K562 (cell line): ENCODE measurements around the gene ZFTA. TPM values are rescaled to one million over a fixed set of nuclear protein-coding genes. Genes with fewer than 3 reads are reported as not detected.
A peak's percentile ranks its signal among the peaks of the same experiment; 100 is the strongest.

Source experiments
- ATAC-seq: fragments of 200-7000 bp; cut with Tn5 transposase; 3 replicates; pipeline ENCODE4 v1.9.1; 2020; ENCODE audit warnings: moderate library complexity
- BruUV-seq: library from RNA; stranded (reverse); fragments of 400-500 nt; replicated peaks from 2 replicates; lab custom pipeline; 2021; lab: Mats Ljungman, UMichigan
- CTCF ChIA-PET: fragments of 300-600 bp; formaldehyde crosslinking; extraction: SDS; loops from one replicate; lab custom pipeline; 2021; ENCODE audit warnings: low intra/inter-chr PET ratio; lab: Yijun Ruan, JAX
- POLR2A ChIA-PET: fragments of 300-600, 350-650 bp; sonication (Branson Sonifier 250); formaldehyde crosslinking; extraction: SDS; loops from one replicate; lab custom pipeline; 2021; ENCODE audit warnings: antibody characterized with exemption, inconsistent platforms; lab: Yijun Ruan, JAX
- DNase-seq, 4 experiments: peaks; one replicate each; pipeline versions ENCODE4 v3.0.0 to v3.0.0-alpha.2; 2011 to 2018; ENCODE audit warnings: low spot score in 3 of 4, mixed read lengths in 3 of 4; ENCODE audit errors: extremely low read depth in 1 of 4
- FAIRE-seq: peaks from 2 replicates; lab custom pipeline; 2011; peaks lifted over from hg19 to GRCh38; lab: Jason Lieb, UNC
- H2AFZ ChIP-seq: 2 replicates; pipeline ENCODE4 v1.6.0; 2011; ENCODE audit warnings: low read depth, low read length, control low read depth, inconsistent platforms
- H3K27ac ChIP-seq: fragments of 200-600 bp; 3 replicates; pipeline ENCODE4 v1.8.0; 2011; ENCODE audit warnings: low read depth, mild to moderate bottlenecking, control low read depth, inconsistent platforms, low read length, moderate library complexity, mixed read lengths; ENCODE audit errors: extremely low read depth
- H3K27me3 ChIP-seq, 2 experiments: fragments of 300-600 bp in 1 of 2; 2 replicates in 1 of 2; 3 replicates in 1 of 2; pipeline versions ENCODE4 v1.6.0 to v1.8.0; 2011; ENCODE audit warnings: inconsistent platforms in 2 of 2, low read length in 2 of 2, mild to moderate bottlenecking in 1 of 2, mixed read lengths in 1 of 2, moderate library complexity in 1 of 2; ENCODE audit not compliant: control insufficient read depth in 2 of 2, insufficient read depth in 2 of 2
- H3K36me3 ChIP-seq: fragments of 300-600 bp; 3 replicates; pipeline ENCODE4 v1.8.0; 2011; ENCODE audit warnings: mild to moderate bottlenecking, low read length, inconsistent platforms; ENCODE audit not compliant: control insufficient read depth, insufficient read depth
- H3K4me1 ChIP-seq, 2 experiments: fragments of 200-600 bp in 1 of 2; replicated peaks in 1 of 2; 2 replicates in 1 of 2; 3 replicates in 1 of 2; pipeline versions ENCODE4 v1.5.1 to v1.8.0; 2011; ENCODE audit warnings: inconsistent platforms in 2 of 2, low read length in 2 of 2, mild to moderate bottlenecking in 1 of 2, mixed read lengths in 1 of 2, moderate library complexity in 1 of 2; ENCODE audit not compliant: control insufficient read depth in 2 of 2, insufficient read depth in 2 of 2
- H3K4me2 ChIP-seq: 2 replicates; pipeline ENCODE4 v1.6.1; 2011; ENCODE audit warnings: low read length, control low read depth, inconsistent platforms, mixed read lengths; ENCODE audit not compliant: insufficient read depth
- H3K4me3 ChIP-seq: fragments of 200-600 bp; sonication (generic), shearing (Covaris generic); 2 replicates; pipeline ENCODE4 v1.5.1; 2016; ENCODE audit warnings: control low read depth, inconsistent platforms
- H3K79me2 ChIP-seq: fragments of 200-600 bp; 3 replicates; pipeline ENCODE4 v1.8.0; 2011; ENCODE audit warnings: low read length, inconsistent platforms; ENCODE audit not compliant: control insufficient read depth, insufficient read depth
- H3K9ac ChIP-seq, 2 experiments: 2 replicates each; pipeline versions ENCODE4 v1.6.0 to v1.6.1; 2011; ENCODE audit warnings: low read depth in 2 of 2, low read length in 2 of 2, control low read depth in 1 of 2, inconsistent platforms in 1 of 2, mild to moderate bottlenecking in 1 of 2, mixed read lengths in 1 of 2; ENCODE audit not compliant: insufficient read depth in 1 of 2
- H3K9me1 ChIP-seq: one replicate; pipeline ENCODE4 v1.6.0; 2011; ENCODE audit warnings: inconsistent platforms, mild to moderate bottlenecking, low read length, moderate library complexity; ENCODE audit not compliant: control insufficient read depth, insufficient read depth
- H3K9me3 ChIP-seq: replicated peaks from 2 replicates; pipeline ENCODE4 v1.5.1; 2011; ENCODE audit warnings: low read depth, low read length, inconsistent platforms; ENCODE audit not compliant: control insufficient read depth, insufficient read depth
- H4K20me1 ChIP-seq: replicated peaks from 2 replicates; pipeline ENCODE4 v1.6.1; 2011; ENCODE audit warnings: low read length, inconsistent platforms, mixed read lengths; ENCODE audit not compliant: control insufficient read depth, insufficient read depth
- C11orf30 ChIP-seq: fragments of 450-650 bp; IDR thresholded peaks from 2 replicates; pipeline ENCODE4 v1.6.1; 2016; ENCODE audit warnings: low read depth, mild to moderate bottlenecking
- CREBBP ChIP-seq: IDR thresholded peaks from one replicate; pipeline ENCODE4 v1.6.1; 2012; ENCODE audit warnings: low read depth, mild to moderate bottlenecking, control low read depth, inconsistent platforms, low read length
- CXXC5 ChIP-seq: fragments of 250-450 bp; sonication (Bioruptor Pico); IDR thresholded peaks from 2 replicates; pipeline ENCODE4 v1.8.0; 2022; ENCODE audit warnings: inconsistent platforms, mild to moderate bottlenecking, moderate library complexity
- E2F4 ChIP-seq: sonication (generic); formaldehyde crosslinking; IDR thresholded peaks from 2 replicates; pipeline ENCODE4 v1.8.0; 2022; ENCODE audit warnings: mild to moderate bottlenecking, low read depth, missing genetic modification reagents
- ELK3 ChIP-seq: fragments of 450-650 bp; formaldehyde crosslinking; IDR thresholded peaks from 2 replicates; pipeline ENCODE4 v1.4.0; 2020; ENCODE audit warnings: mild to moderate bottlenecking
- OTX1 ChIP-seq: fragments of 450-650 bp; formaldehyde crosslinking; IDR thresholded peaks from 2 replicates; pipeline ENCODE4 v1.4.0; 2022; ENCODE audit warnings: mild to moderate bottlenecking
- PRDM10 ChIP-seq: fragments of 450-650 bp; IDR thresholded peaks from 2 replicates; pipeline ENCODE4 v1.6.1; 2018; ENCODE audit not compliant: partially characterized antibody
- TAF15 ChIP-seq: fragments of 200-400 bp; formaldehyde crosslinking; IDR thresholded peaks from 2 replicates; pipeline ENCODE4 v1.6.1; 2017; ENCODE audit warnings: mild to moderate bottlenecking, low read depth, low read length, moderate library complexity
- ZBTB1 ChIP-seq: sonication (generic); formaldehyde crosslinking; IDR thresholded peaks from 2 replicates; pipeline ENCODE4 v1.8.1; 2023; ENCODE audit warnings: missing genetic modification reagents, low read depth, mild to moderate bottlenecking, borderline replicate concordance
- ZNF175 ChIP-seq: fragments of 200-800 bp; sonication (Bioruptor generic); IDR thresholded peaks from 2 replicates; pipeline ENCODE4 v1.6.1; 2016; ENCODE audit warnings: low read depth, mild to moderate bottlenecking, missing genetic modification characterization, missing compliant biosample characterization
- ZNF445 ChIP-seq: fragments of 250-450 bp; sonication (Bioruptor Pico); IDR thresholded peaks from 2 replicates; pipeline ENCODE4 v1.4.0; 2020; ENCODE audit warnings: low read depth, mild to moderate bottlenecking, moderate library complexity
- whole genome bisulfite sequencing: fragments of 100-300 bp; shearing (Covaris generic); methylation state at CpG from one replicate; pipeline ENCODE4 v1.1.6; 2016; ENCODE audit warnings: low coverage, mixed read lengths; ENCODE audit not compliant: insufficient coverage; ENCODE audit errors: missing lambda C conversion rate; 5-methylcytosine and 5-hydroxymethylcytosine counted together
- in situ Hi-C: fragments of 300-500 bp; cut with MboI; formaldehyde crosslinking; loops from 4 replicates; pipeline ENCODE4 v1.15.0; 2018; ENCODE audit warnings: inconsistent platforms, mixed read lengths
- intact Hi-C: fragments of 100-400 bp; cut with micrococcal nuclease; formaldehyde crosslinking; loops from 2 replicates; pipeline ENCODE4 v1.14.2; 2022
- polyA plus RNA-seq, 8 experiments: library from polyadenylated mRNA; depleted of rRNA in 4 of 8; stranded (reverse) in 5 of 8; unstranded in 3 of 8; fragments of >200 nt; fragmentation: Nextera tagmentation in 2 of 8; fragmentation: Illumina TruSeq in 1 of 8; extraction: Ambion mirVana in 2 of 8; extraction: Trizol in 1 of 8; gene quantifications; 2 replicates each; pipeline versions ENCODE4 v1.2.1 to v1.2.3, GENCODE V29; 2011 to 2014; ENCODE audit warnings: inconsistent platforms in 1 of 8, missing spikeins in 1 of 8
- total RNA-seq, 7 experiments: library from RNA; depleted of rRNA in 6 of 7; stranded (reverse); fragments of >200 nt in 6 of 7; fragmentation: Illumina TruSeq in 2 of 7; extraction: Trizol in 2 of 7; gene quantifications; 2 replicates each; pipeline versions ENCODE4 v1.2.1 to v1.2.3, GENCODE V29; 2011 to 2021; ENCODE audit warnings: low replicate concordance in 1 of 7
- TF ChIP-seq, protein P1 (sequence below): fragments of 150-350 bp; conservative IDR thresholded peaks from 2 replicates; pipeline ENCODE4 v1.6.1; 2014; ENCODE audit warnings: low read length

Gene ZFTA
- total and polyA plus RNA-seq, 9 of the 15 experiments (the other 6 are each of a cell fraction or from before 2014, with no cell fraction given), result 0.45 to 12.3 (median 2.9) TPM

GRCh38 chr11:63791495-63792167, 23.1 kb upstream of the ZFTA start (continued):
- TF ChIP-seq, protein P1, sequence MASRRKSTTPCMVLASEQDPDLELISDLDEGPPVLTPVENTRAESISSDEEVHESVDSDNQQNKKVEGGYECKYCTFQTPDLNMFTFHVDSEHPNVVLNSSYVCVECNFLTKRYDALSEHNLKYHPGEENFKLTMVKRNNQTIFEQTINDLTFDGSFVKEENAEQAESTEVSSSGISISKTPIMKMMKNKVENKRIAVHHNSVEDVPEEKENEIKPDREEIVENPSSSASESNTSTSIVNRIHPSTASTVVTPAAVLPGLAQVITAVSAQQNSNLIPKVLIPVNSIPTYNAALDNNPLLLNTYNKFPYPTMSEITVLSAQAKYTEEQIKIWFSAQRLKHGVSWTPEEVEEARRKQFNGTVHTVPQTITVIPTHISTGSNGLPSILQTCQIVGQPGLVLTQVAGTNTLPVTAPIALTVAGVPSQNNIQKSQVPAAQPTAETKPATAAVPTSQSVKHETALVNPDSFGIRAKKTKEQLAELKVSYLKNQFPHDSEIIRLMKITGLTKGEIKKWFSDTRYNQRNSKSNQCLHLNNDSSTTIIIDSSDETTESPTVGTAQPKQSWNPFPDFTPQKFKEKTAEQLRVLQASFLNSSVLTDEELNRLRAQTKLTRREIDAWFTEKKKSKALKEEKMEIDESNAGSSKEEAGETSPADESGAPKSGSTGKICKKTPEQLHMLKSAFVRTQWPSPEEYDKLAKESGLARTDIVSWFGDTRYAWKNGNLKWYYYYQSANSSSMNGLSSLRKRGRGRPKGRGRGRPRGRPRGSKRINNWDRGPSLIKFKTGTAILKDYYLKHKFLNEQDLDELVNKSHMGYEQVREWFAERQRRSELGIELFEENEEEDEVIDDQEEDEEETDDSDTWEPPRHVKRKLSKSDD, result no peak
- no peak for TF ChIP-seq CXXC5 (CRISPR knock-in tag)
- no peak for TF ChIP-seq ZNF175 (CRISPR knock-in tag)
- TF ChIP-seq ZNF445, result no peak
- no peak for TF ChIP-seq ZBTB1
- TF ChIP-seq TAF15, result no peak
- TF ChIP-seq CREBBP, result no peak

- no peak overlapping the region for H2AFZ ChIP-seq
- intact Hi-C loops, result no loop called here
- in situ Hi-C loops, result no loop called here
- no peaks in the 10 kb centered on the region for H3K9me1 ChIP-seq
- CTCF ChIA-PET, result no interaction called here
- no peak overlapping the region for H3K27ac ChIP-seq
- no peak overlapping the region for H3K4me2 ChIP-seq
- no peaks in the 10 kb centered on the region for H3K27me3 ChIP-seq
- POLR2A ChIA-PET, result no interaction called here
- no peak overlapping the region for H3K9ac ChIP-seq
- H3K9me3 ChIP-seq, result no peaks in the 10 kb centered on the region
- no peak for FAIRE-seq
- H3K79me2 ChIP-seq, result no peaks in the 10 kb centered on the region
- DNase-seq, result no peak
- no peak for ATAC-seq
- H4K20me1 ChIP-seq, result no peaks in the 10 kb centered on the region
- H3K4me1 ChIP-seq, result no peaks in the 10 kb centered on the region; a peak in 1 of 5 replicates
- H3K4me3 ChIP-seq, result no peak overlapping the region
- H3K36me3 ChIP-seq, result no peaks in the 10 kb centered on the region
- no TSS peak for BruUV-seq
- WGBS, result 0% methylated on average over 1 of the region's 1 CpG
- TF ChIP-seq OTX1 (CRISPR knock-in tag) (0 out of 2 replicates have a peak, but pooled peaks have one; percentile 45), PRDM10 (no peak), ELK3 (CRISPR knock-in tag) (no peak), C11orf30 (peak; percentile 11; the same call in 1 of the 2 replicates), E2F4 (CRISPR knock-in tag) (no peak)
Observed at GRCh38 chr11:63785823-63786222, 17.2 kb upstream of the ZFTA start.
